ENCODE measurements around the gene CALR. TPM values are rescaled to one million over a fixed set of nuclear protein-coding genes. Genes with fewer than 3 reads are reported as not detected.

CALR gene
- total RNA-seq, 2 donors from 2014 or later, result 873 to 1,303 TPM

DNA sequence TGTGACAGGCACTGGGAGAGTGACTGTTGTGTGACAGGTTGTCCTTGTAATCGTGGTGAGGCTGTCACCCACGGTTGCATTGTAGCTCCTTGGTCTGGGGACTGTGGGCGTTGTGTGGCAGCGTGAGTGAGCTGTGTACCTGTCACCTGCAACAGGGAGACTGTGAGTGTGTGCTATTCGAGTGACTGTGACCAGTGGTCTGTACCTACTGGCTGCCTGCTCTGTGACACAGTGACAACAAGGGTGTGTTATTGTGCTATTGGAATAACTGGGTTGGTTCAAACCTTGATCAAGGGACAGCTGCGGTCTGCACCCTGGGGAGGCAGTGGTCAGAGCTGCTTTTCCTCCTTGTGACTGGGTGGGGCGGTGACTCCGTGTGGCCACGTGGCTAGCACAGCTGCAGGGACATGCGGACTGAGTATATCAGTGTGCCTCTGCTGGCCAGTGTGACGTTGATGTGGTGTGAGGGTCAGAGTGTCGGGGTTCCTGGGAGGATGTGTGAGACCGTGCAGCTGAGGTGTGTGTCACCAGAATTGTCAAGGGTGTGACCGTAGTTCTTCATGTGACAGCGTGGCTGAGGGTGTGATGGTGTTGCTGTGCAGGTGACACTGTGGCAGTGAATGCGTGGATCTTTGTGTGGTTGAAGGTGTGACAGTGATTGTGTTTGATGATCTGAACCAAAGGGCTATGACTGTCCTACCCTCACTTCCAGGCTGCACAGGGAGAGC lies 46.8 kb downstream of the CALR start:
- no peaks in the 10 kb centered on the region for H3K4me1 ChIP-seq (ENCODE audit: control insufficient read depth, insufficient read depth, low read length)
- H3K36me3 ChIP-seq (ENCODE audit: control insufficient read depth, insufficient read depth, low read length), result no peaks in the 10 kb centered on the region
- DNase-seq, result no peak
- H3K4me3 ChIP-seq (ENCODE audit: low read length), result no peak overlapping the region
- Mint-ChIP-seq H3K9me3 (no peaks in the 10 kb centered on the region), H3K27me3 (ENCODE audit: insufficient read depth) (peaks cover 8% of the 10 kb centered on the region), H3K4me3 (no peak overlapping the region), H3K27ac (no peak overlapping the region), H3K4me1 (no peaks in the 10 kb centered on the region), H3K36me3 (ENCODE audit: low read depth) (no peaks in the 10 kb centered on the region)
- WGBS, 2 experiments (ENCODE audit: insufficient coverage in 1 of 2, insufficient read length in 1 of 2), result 73 to 80% methylated on average over 8 to 16 of the region's 16 CpGs
- peaks cover 78% of the 10 kb centered on the region for H3K27me3 ChIP-seq (ENCODE audit: control insufficient read depth, insufficient read depth, low read length, poor library complexity, severe bottlenecking)
- TF ChIP-seq, protein P1, sequence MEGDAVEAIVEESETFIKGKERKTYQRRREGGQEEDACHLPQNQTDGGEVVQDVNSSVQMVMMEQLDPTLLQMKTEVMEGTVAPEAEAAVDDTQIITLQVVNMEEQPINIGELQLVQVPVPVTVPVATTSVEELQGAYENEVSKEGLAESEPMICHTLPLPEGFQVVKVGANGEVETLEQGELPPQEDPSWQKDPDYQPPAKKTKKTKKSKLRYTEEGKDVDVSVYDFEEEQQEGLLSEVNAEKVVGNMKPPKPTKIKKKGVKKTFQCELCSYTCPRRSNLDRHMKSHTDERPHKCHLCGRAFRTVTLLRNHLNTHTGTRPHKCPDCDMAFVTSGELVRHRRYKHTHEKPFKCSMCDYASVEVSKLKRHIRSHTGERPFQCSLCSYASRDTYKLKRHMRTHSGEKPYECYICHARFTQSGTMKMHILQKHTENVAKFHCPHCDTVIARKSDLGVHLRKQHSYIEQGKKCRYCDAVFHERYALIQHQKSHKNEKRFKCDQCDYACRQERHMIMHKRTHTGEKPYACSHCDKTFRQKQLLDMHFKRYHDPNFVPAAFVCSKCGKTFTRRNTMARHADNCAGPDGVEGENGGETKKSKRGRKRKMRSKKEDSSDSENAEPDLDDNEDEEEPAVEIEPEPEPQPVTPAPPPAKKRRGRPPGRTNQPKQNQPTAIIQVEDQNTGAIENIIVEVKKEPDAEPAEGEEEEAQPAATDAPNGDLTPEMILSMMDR (conservative IDR thresholded peaks at IDR 0.05), result no peak
- no peak overlapping the region for H3K9ac ChIP-seq (ENCODE audit: extremely low read depth, low read length, poor library complexity, severe bottlenecking)
- no peaks in the 10 kb centered on the region for H3K9me3 ChIP-seq (ENCODE audit: control insufficient read depth, low read length)
- no peak overlapping the region for H3K27ac ChIP-seq (ENCODE audit: low read depth, low read length)

DNA sequence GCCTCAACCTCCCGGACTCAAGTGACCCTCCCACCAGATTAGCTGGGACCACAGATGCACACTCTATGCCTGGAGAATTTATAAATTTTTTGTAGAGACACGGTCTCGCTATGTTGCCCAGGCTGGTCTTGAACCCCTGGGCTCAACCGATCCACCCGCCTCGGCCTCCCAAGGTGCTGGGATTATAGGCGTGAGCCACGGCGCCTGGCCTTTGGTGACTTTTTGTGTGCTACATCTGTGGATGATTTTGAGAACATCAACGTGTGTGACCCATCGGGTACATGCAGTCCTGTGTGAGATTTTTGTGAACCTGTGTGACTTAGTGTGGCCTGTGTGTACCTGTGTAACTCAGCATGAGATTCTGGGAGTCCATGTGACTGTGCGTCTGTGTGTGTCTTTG lies 48.3 kb downstream of the CALR start:
- no peaks in the 10 kb centered on the region for H3K4me1 Mint-ChIP-seq
- no peak overlapping the region for H3K27ac Mint-ChIP-seq
- no peak for DNase-seq
- Histone ChIP-seq H3K4me1 (ENCODE audit: control insufficient read depth, insufficient read depth, low read length) (no peaks in the 10 kb centered on the region), H3K27ac (ENCODE audit: low read depth, low read length) (no peak overlapping the region), H3K36me3 (ENCODE audit: control insufficient read depth, insufficient read depth, low read length) (no peaks in the 10 kb centered on the region), H3K9me3 (ENCODE audit: control insufficient read depth, low read length) (no peaks in the 10 kb centered on the region), H3K27me3 (ENCODE audit: control insufficient read depth, insufficient read depth, low read length, poor library complexity, severe bottlenecking) (peaks cover 91% of the 10 kb centered on the region), H3K4me3 (ENCODE audit: low read length) (no peak overlapping the region), H3K9ac (ENCODE audit: extremely low read depth, low read length, poor library complexity, severe bottlenecking) (no peak overlapping the region)
- H3K9me3 Mint-ChIP-seq, result no peaks in the 10 kb centered on the region
- H3K27me3 Mint-ChIP-seq (ENCODE audit: insufficient read depth), result peaks cover 17% of the 10 kb centered on the region
- TF ChIP-seq, protein P1 (conservative IDR thresholded peaks at IDR 0.05), result no peak
- WGBS, 2 experiments (ENCODE audit: insufficient coverage in 1 of 2, insufficient read length in 1 of 2), result 91 to 95% methylated on average over 12 of the region's 12 CpGs
- H3K36me3 Mint-ChIP-seq (ENCODE audit: low read depth), result no peaks in the 10 kb centered on the region
- no peak overlapping the region for H3K4me3 Mint-ChIP-seq

DNA sequence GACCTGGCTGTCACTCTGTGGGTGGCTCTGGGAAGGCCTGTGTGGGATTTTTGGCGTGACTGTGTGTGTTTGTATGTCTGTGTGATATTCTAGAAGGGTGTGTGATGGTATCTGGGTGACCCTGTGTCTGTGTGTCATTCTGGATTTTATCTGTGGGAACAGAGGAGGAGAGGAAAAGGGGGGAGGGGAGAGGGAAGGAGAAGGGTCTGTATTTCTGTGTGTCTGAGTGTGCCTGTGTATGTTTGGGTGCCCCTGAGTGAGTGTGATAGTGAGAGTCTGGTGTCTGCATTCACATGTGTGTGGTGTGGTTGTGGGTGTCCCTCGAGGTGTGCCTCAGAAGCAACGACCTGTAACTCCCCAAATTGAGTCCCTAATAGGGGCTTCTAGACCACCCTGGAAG lies 48.8 kb downstream of the CALR start:
- Histone ChIP-seq H3K9ac (ENCODE audit: extremely low read depth, low read length, poor library complexity, severe bottlenecking) (no peak overlapping the region), H3K27me3 (ENCODE audit: control insufficient read depth, insufficient read depth, low read length, poor library complexity, severe bottlenecking) (peaks cover 90% of the 10 kb centered on the region), H3K9me3 (ENCODE audit: control insufficient read depth, low read length) (no peaks in the 10 kb centered on the region), H3K4me1 (ENCODE audit: control insufficient read depth, insufficient read depth, low read length) (no peaks in the 10 kb centered on the region), H3K36me3 (ENCODE audit: control insufficient read depth, insufficient read depth, low read length) (no peaks in the 10 kb centered on the region), H3K27ac (ENCODE audit: low read depth, low read length) (no peak overlapping the region), H3K4me3 (ENCODE audit: low read length) (no peak overlapping the region)
- no peaks in the 10 kb centered on the region for H3K4me1 Mint-ChIP-seq
- DNase-seq, result no peak
- no peaks in the 10 kb centered on the region for H3K36me3 Mint-ChIP-seq (ENCODE audit: low read depth)
- H3K27me3 Mint-ChIP-seq (ENCODE audit: insufficient read depth), result peaks cover 22% of the 10 kb centered on the region
- WGBS, 2 experiments (ENCODE audit: insufficient coverage in 1 of 2, insufficient read length in 1 of 2), result 71 to 83% methylated on average over 3 of the region's 3 CpGs
- H3K27ac Mint-ChIP-seq, result no peak overlapping the region
- no peaks in the 10 kb centered on the region for H3K9me3 Mint-ChIP-seq
- TF ChIP-seq, protein P1 (conservative IDR thresholded peaks at IDR 0.05), result no peak
- H3K4me3 Mint-ChIP-seq, result no peak overlapping the region

Data from endodermal cell (in vitro differentiated cells).